ENCODE results near the gene CBX6.
"Not testable (repeated sequence)": the region's sequence is repeated elsewhere in the genome, so short reads cannot be mapped to it uniquely, and the experiment has no call there.

- not testable (repeated sequence) for TF ChIP-seq EZH2phosphoT487 (IDR thresholded peaks at IDR 0.05; ENCODE audit: insufficient read depth, low read depth); EZH2 (IDR thresholded peaks at IDR 0.05; ENCODE audit: insufficient read depth, poor library complexity, severe bottlenecking)
These were observed 18.1 kb downstream of the CBX6 start for GRCh38 chr22:38853883-38854282.
